Parietal lobe (tissue), 1 donor: ENCODE measurements around the gene DDX25. TPM values are rescaled to one million over a fixed set of nuclear protein-coding genes. Genes with fewer than 3 reads are reported as not detected.

Experiments used
- total RNA-seq: library from RNA; depleted of rRNA; stranded (reverse); fragments of >200 nt; gene quantifications from one replicate; pipeline ENCODE4 v1.2.3, GENCODE V29; 2014

The DDX25 gene
- total RNA-seq, result 23.2 TPM

DNA sequence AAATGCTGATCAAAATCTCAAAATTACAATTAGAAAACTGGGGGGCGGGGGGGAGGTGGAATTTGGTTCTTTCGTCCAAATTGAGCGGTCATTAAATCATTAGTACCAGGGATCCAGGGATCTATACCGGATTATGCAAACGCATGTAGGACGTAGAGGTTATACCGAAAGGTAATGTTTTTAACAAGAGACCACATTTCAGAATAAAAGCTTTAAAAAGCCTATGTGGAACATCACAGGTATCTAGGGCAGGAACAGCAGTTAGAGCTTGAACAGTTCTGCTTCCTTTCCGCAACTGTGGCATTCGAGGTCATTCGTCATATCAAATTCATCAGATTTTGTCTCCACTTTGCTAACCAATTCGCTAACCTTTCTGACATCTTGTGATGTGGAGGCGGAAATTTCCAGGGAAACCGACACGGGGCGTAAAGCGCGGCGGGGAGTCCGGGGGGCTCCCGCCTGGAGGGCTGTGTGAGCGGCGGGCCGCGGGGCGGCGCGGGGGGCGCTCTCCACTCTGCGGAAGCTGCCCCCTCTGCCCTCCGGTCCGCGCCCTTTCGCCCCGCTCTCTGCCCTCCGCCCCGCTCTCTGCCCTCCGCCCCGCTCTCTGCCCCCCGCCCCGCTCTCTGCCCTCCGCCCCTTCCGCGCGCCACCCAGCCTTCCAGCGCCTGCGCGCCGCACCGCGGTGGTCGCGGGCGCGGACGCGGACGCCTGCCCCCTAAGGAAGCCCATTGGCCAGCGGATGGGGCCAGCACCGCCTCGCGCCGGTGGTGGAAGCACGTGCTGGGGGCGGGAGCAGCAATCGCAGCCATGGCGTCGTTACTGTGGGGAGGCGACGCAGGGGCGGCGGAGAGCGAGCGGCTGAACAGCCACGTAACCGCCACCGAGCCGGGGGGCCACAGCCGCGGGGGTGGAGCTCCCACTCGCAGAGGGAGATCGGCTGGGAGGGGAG, at the start of gene DDX25:
TSS of gene DDX25 (plus strand) at position 798 of the 949 bp plus-strand sequence. CDS start at position 808, 10 bp downstream.

DNA sequence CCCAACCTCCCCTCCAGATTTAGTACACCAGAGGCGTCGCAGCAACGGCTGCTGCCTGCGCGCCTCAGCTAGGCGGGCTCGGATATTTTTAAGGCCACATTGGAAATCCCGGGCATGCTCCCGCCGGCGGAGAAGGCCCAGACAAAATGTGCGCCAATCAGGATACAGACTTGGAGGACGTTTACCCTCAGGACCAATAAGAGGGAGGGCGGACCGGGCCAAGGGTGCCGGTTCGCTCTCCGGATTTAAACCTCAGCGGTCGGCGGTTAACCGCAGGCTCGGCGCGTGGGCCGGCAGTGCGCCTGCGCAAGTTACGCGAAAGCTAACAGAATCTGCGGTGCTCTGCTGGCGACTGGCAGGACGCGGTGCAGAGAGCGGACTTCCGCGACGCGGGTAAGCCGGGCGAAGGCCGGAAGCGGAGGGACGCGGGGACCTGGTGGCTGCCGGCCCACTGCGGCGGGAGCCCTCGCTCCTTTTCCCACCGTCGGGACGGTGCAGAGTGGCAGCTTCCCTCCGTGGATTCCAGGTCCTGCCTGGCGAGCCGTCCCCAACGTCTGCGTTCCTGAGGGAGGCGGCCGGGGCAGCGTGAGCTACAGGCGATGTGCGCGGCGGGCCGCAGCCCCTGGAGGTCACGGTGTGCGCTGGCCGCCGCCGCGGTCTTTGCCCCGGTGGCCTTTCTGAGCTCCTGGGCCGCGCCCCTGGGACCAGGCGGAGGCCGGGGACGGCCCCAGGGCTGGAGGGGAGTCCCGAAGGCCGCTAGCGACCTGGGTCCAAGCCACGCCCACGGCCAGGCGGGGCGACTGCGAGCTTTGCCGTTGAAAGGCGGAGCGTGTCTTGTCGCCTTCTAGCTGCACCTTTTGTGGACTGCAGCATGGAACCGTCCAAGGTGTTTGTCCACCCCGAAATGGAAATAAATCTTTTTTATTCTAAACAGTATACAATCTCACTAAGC, 16.7 kb upstream of the DDX25 start, which contains the start of gene HYLS1:
TSS of gene HYLS1 (plus strand) at position 296 of the 952 bp plus-strand sequence. CDS start 11,701 bp downstream, outside the sequence.

DNA sequence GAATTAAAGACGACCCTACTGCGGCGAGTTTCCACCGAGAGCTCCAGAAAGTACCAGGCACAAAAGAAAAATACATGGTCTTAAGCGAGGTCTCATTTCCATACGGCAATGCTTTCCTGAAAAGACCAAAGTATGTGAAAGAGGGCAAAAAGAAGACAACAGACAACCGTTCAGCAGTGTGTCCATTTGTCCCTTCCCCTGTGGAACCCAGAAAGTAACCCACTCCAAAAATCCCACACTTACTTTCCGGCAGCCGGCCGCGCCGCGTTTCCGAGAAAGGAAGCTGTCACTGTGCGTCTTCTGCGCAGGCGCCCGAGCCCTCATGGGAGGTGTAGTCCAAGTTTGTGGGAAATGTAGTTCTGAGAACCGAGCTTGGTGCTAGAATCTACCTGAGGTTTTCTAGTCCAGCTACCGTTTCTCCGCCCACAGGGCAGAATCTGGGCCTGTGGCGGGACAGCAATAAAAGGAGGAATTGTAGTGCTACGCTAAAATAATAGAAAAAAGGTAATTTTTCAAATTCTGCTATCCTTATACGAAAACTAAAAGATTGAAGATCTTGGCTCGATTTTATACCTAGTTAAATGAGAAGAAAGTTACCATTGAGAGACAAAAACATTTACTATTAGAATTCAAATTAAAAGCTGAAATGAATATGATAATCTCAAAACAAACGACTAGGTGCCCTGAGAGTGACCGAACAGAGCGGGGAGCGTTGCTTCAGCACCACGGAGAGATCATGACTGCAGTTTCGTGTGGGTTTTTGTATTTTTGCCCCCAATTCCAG, 1.2 kb upstream of the DDX25 start, which contains the start of gene PUS3:
TSS of gene PUS3 (minus strand) at position 280 of the 784 bp plus-strand sequence. CDS start 6,922 bp downstream, outside the sequence.

DNA sequence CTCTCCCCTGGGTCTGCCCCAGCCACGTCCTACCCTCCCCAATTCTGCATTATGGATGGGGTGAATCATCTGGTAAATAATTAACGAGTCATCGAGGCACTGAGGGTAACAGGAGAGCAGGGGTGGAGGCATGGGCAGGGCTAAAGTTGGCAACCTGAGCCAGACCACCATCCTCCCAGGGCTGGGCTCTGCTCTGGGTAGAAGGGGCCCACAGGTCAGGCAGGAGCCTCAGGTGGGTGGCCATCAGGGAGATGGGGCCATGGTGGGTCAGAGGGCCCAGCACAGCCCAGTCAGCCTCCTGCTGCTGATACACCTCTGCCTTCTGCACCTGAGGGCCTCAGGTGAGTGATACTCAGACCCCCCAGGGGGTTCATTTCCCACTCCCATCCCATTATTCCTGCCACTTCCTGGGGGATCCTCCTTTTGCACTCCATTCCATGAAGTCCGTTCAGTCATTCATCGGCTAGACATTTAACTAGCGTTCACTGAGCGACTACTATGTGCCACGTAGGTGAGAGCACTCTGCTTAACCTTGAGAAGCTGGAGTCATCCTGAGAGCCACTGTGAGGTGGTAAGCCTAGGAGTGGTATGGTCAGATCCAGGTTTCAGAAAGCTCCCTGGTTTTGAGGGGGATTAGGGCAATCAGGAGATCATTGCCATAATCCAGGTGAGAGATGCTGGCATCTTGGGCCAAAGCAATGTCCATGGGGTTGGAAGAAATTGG, 41.7 kb downstream of the DDX25 start, which contains the start of gene VSIG10L2:
TSS of gene VSIG10L2 (plus strand) at position 248 of the 724 bp plus-strand sequence. CDS start at position 260, 12 bp downstream.

Other genes with a start within 250 kb of the DDX25 start
- gene ACRV1, start 223.7 kb upstream of the DDX25 start, total RNA-seq, result 0.31 TPM
- gene PATE1, start 158.2 kb upstream of the DDX25 start, total RNA-seq, result not detected
- 1.9 TPM for gene PATE2, start 125.7 kb upstream of the DDX25 start, total RNA-seq
- gene PATE3, start 116.4 kb upstream of the DDX25 start, total RNA-seq, result not detected
- not detected for gene PATE4, start 71.2 kb upstream of the DDX25 start, total RNA-seq
- 9.7 TPM for gene HYLS1, start 16.8 kb upstream of the DDX25 start, total RNA-seq
- 9.4 TPM for gene PUS3, start 1.3 kb upstream of the DDX25 start, total RNA-seq
- not detected for gene VSIG10L2, start 41.5 kb downstream of the DDX25 start, total RNA-seq
- gene CDON, start 158.4 kb downstream of the DDX25 start, total RNA-seq, result 72.9 TPM